HEK293 (cell line): ENCODE results near the gene IL17D.
"Not testable (repeated sequence)": the region's sequence is repeated elsewhere in the genome, so short reads cannot be mapped to it uniquely, and the experiment has no call there.

ENCODE experiments used
- EGR2 ChIP-seq: fragments of 450-650 bp; formaldehyde crosslinking; IDR thresholded peaks from 2 replicates; pipeline ENCODE4 v1.5.1; 2016; ENCODE audit warnings: low read depth, missing biosample characterization, missing genetic modification characterization
- YY1 ChIP-seq: fragments of 450-650 bp; formaldehyde crosslinking; IDR thresholded peaks from 2 replicates; pipeline ENCODE4 v1.5.1; 2018; ENCODE audit warnings: missing biosample characterization, missing genetic modification characterization
- ZNF121 ChIP-seq: fragments of 450-650 bp; formaldehyde crosslinking; IDR thresholded peaks from 2 replicates; pipeline ENCODE4 v1.5.1; 2016; ENCODE audit warnings: missing biosample characterization, missing genetic modification characterization
- ZNF202 ChIP-seq: fragments of 450-650 bp; formaldehyde crosslinking; IDR thresholded peaks from 2 replicates; pipeline ENCODE4 v1.5.1; 2016; ENCODE audit warnings: missing biosample characterization, missing genetic modification characterization, borderline replicate concordance
- ZNF48 ChIP-seq: fragments of 450-650 bp; formaldehyde crosslinking; IDR thresholded peaks from 2 replicates; pipeline ENCODE4 v1.5.1; 2016; ENCODE audit warnings: missing biosample characterization, missing genetic modification characterization
- ZNF558 ChIP-seq: fragments of 450-650 bp; formaldehyde crosslinking; IDR thresholded peaks from 2 replicates; pipeline ENCODE4 v1.5.1; 2016; ENCODE audit warnings: missing biosample characterization, missing genetic modification characterization
- TF ChIP-seq, protein P1 (sequence below): fragments of 450-650 bp; formaldehyde crosslinking; IDR thresholded peaks from 2 replicates; pipeline ENCODE4 v1.5.1; 2016; ENCODE audit warnings: missing biosample characterization, missing genetic modification characterization
- TF ChIP-seq, protein P2 (sequence below): fragments of 450-650 bp; formaldehyde crosslinking; IDR thresholded peaks from 2 replicates; pipeline ENCODE4 v1.5.1; 2016; ENCODE audit warnings: missing biosample characterization, missing genetic modification characterization
- TF ChIP-seq, protein P3 (sequence below): fragments of 450-650 bp; formaldehyde crosslinking; conservative IDR thresholded peaks from 2 replicates; pipeline ENCODE4 v1.5.1; 2016; ENCODE audit warnings: low read depth, missing biosample characterization, missing genetic modification characterization

DNA sequence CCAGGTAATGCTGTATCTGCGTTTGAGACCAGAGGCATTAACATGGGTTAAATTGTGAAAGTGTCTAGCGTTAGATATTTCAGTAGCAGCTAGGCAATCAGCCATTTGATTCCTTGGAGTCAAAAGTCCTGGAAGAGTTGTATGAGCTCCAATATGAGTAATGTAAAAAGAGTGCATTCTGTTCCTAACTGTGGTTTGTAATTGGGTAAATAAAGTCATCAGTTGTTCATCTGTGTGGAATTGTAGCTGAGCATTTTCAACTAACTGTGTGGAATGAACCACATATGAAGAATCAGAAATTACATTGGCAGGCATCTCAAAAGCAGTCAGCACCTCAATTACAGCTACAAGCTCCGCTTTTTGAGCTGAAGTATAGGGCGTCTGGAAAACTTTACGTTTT, 22.0 kb upstream of the IL17D start:
- TF ChIP-seq, protein P1, sequence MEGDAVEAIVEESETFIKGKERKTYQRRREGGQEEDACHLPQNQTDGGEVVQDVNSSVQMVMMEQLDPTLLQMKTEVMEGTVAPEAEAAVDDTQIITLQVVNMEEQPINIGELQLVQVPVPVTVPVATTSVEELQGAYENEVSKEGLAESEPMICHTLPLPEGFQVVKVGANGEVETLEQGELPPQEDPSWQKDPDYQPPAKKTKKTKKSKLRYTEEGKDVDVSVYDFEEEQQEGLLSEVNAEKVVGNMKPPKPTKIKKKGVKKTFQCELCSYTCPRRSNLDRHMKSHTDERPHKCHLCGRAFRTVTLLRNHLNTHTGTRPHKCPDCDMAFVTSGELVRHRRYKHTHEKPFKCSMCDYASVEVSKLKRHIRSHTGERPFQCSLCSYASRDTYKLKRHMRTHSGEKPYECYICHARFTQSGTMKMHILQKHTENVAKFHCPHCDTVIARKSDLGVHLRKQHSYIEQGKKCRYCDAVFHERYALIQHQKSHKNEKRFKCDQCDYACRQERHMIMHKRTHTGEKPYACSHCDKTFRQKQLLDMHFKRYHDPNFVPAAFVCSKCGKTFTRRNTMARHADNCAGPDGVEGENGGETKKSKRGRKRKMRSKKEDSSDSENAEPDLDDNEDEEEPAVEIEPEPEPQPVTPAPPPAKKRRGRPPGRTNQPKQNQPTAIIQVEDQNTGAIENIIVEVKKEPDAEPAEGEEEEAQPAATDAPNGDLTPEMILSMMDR (tag by site-specific recombination): not testable (repeated sequence)
- TF ChIP-seq ZNF121; EGR2 (tag by site-specific recombination); ZNF202 (tag by site-specific recombination); YY1 (tag by site-specific recombination); ZNF558 (tag by site-specific recombination); ZNF48 (tag by site-specific recombination): not testable (repeated sequence)
- TF ChIP-seq, protein P2, sequence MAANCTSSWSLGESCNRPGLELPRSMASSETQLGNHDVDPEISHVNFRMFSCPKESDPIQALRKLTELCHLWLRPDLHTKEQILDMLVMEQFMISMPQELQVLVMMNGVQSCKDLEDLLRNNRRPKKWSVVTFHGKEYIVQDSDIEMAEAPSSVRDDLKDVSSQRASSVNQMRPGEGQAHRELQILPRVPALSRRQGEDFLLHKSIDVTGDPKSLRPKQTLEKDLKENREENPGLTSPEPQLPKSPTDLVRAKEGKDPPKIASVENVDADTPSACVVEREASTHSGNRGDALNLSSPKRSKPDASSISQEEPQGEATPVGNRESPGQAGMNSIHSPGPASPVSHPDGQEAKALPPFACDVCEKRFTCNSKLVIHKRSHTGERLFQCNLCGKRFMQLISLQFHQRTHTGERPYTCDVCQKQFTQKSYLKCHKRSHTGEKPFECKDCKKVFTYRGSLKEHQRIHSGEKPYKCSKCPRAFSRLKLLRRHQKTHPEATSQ (tag by site-specific recombination): not testable (repeated sequence)
- TF ChIP-seq, protein P3, sequence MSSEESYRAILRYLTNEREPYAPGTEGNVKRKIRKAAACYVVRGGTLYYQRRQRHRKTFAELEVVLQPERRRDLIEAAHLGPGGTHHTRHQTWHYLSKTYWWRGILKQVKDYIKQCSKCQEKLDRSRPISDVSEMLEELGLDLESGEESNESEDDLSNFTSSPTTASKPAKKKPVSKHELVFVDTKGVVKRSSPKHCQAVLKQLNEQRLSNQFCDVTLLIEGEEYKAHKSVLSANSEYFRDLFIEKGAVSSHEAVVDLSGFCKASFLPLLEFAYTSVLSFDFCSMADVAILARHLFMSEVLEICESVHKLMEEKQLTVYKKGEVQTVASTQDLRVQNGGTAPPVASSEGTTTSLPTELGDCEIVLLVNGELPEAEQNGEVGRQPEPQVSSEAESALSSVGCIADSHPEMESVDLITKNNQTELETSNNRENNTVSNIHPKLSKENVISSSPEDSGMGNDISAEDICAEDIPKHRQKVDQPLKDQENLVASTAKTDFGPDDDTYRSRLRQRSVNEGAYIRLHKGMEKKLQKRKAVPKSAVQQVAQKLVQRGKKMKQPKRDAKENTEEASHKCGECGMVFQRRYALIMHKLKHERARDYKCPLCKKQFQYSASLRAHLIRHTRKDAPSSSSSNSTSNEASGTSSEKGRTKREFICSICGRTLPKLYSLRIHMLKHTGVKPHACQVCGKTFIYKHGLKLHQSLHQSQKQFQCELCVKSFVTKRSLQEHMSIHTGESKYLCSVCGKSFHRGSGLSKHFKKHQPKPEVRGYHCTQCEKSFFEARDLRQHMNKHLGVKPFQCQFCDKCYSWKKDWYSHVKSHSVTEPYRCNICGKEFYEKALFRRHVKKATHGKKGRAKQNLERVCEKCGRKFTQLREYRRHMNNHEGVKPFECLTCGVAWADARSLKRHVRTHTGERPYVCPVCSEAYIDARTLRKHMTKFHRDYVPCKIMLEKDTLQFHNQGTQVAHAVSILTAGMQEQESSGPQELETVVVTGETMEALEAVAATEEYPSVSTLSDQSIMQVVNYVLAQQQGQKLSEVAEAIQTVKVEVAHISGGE (tag by site-specific recombination): not testable (repeated sequence)
